IMR-90 (cell line): ENCODE data around the gene DIAPH2. TPM values are rescaled to one million over a fixed set of nuclear protein-coding genes. Genes with fewer than 3 reads are reported as not detected.

Experiments used
- ATAC-seq: fragments of 200-7000 bp; cut with Tn5 transposase; 2 replicates; pipeline ENCODE4 v1.9.1; 2020; ENCODE audit warnings: low read depth, mild to moderate bottlenecking, moderate library complexity
- BruUV-seq: library from RNA; stranded (reverse); fragments of 400-500 nt; replicated peaks from 2 replicates; lab custom pipeline; 2021; lab: Mats Ljungman, UMichigan
- CTCF ChIA-PET: fragments of 300-600 bp; formaldehyde crosslinking; extraction: SDS; loops from one replicate; lab custom pipeline; 2021; ENCODE audit warnings: antibody characterized with exemption; lab: Yijun Ruan, JAX
- POLR2A ChIA-PET: fragments of 300-600 bp; sonication (Branson Sonifier 250); formaldehyde crosslinking; loops from one replicate; lab custom pipeline; 2022; ENCODE audit warnings: antibody characterized with exemption; ENCODE audit not compliant: unreplicated experiment; lab: Charles Lee
- DNase-seq: peaks from one replicate; pipeline ENCODE4 v3.0.0; 2013
- H2AFZ ChIP-seq: replicated peaks from 2 replicates; pipeline ENCODE3; 2013; ENCODE audit warnings: low read length, mild to moderate bottlenecking; ENCODE audit not compliant: poor library complexity
- H2AK5ac ChIP-seq: 2 replicates; pipeline ENCODE4 v1.6.1; 2013; ENCODE audit warnings: low read depth, low read length, inconsistent platforms
- H2AK9ac ChIP-seq: replicated peaks from 2 replicates; pipeline ENCODE3; 2013; ENCODE audit warnings: mild to moderate bottlenecking, low read depth, low read length, moderate library complexity; ENCODE audit not compliant: poor library complexity
- H2BK120ac ChIP-seq: 2 replicates; pipeline ENCODE4 v1.6.1; 2013; ENCODE audit warnings: low read depth, low read length, inconsistent platforms
- H2BK15ac ChIP-seq: 3 replicates; pipeline ENCODE4 v1.6.1; 2013; ENCODE audit warnings: low read depth, low read length, inconsistent platforms
- H2BK20ac ChIP-seq: 2 replicates; pipeline ENCODE4 v1.6.1; 2013; ENCODE audit warnings: low read depth, mild to moderate bottlenecking, inconsistent platforms, low read length, moderate library complexity
- H2BK5ac ChIP-seq: 2 replicates; pipeline ENCODE4 v1.6.1; 2013; ENCODE audit warnings: mild to moderate bottlenecking, low read depth, low read length, inconsistent platforms; ENCODE audit not compliant: poor library complexity, severe bottlenecking
- H3K14ac ChIP-seq: replicated peaks from 2 replicates; pipeline ENCODE4 v1.6.1; 2013; ENCODE audit warnings: low read depth, low read length, inconsistent platforms
- H3K18ac ChIP-seq: 2 replicates; pipeline ENCODE4 v1.6.1; 2013; ENCODE audit warnings: low read depth, low read length, control low read depth
- H3K23ac ChIP-seq: 2 replicates; pipeline ENCODE4 v1.6.1; 2013; ENCODE audit warnings: low read depth, low read length, inconsistent platforms
- H3K27ac ChIP-seq: 2 replicates; pipeline ENCODE4 v1.5.1; 2013; ENCODE audit warnings: mild to moderate bottlenecking, control low read depth, low read length; ENCODE audit not compliant: insufficient read depth
- H3K27me3 ChIP-seq: 2 replicates; pipeline ENCODE4 v1.6.1; 2013; ENCODE audit warnings: low read length; ENCODE audit not compliant: control insufficient read depth, insufficient read depth
- H3K36me3 ChIP-seq: 2 replicates; pipeline ENCODE4 v1.6.1; 2013; ENCODE audit warnings: low read length, mixed read lengths; ENCODE audit not compliant: control insufficient read depth, insufficient read depth
- H3K4ac ChIP-seq: 2 replicates; pipeline ENCODE4 v1.6.1; 2013; ENCODE audit warnings: low read depth, low read length, inconsistent platforms
- H3K4me1 ChIP-seq: 2 replicates; pipeline ENCODE4 v1.6.1; 2013; ENCODE audit warnings: low read length, mixed read lengths; ENCODE audit not compliant: control insufficient read depth, insufficient read depth
- H3K4me2 ChIP-seq: 2 replicates; pipeline ENCODE4 v1.6.1; 2013; ENCODE audit warnings: low read depth, mild to moderate bottlenecking, control low read depth, low read length, moderate library complexity
- H3K4me3 ChIP-seq: 2 replicates; pipeline ENCODE4 v1.5.1; 2013; ENCODE audit warnings: low read depth, mild to moderate bottlenecking, control low read depth, low read length, moderate library complexity; ENCODE audit not compliant: insufficient read depth
- H3K56ac ChIP-seq: 2 replicates; pipeline ENCODE4 v1.6.1; 2013; ENCODE audit warnings: low read length, inconsistent platforms; ENCODE audit not compliant: insufficient read depth; ENCODE audit errors: extremely low read depth
- H3K79me1 ChIP-seq, 2 experiments: 2 replicates each; pipeline ENCODE4 v1.6.1; 2013; ENCODE audit warnings: low read length in 2 of 2, inconsistent platforms in 1 of 2, low read depth in 1 of 2
- H3K9ac ChIP-seq: 2 replicates; pipeline ENCODE4 v1.6.1; 2013; ENCODE audit warnings: low read depth, low read length, control low read depth
- H3K9me1 ChIP-seq: 2 replicates; pipeline ENCODE4 v1.6.1; 2013; ENCODE audit warnings: low read length, inconsistent platforms; ENCODE audit not compliant: insufficient read depth
- H3K9me3 ChIP-seq: 2 replicates; pipeline ENCODE4 v1.6.1; 2013; ENCODE audit warnings: low read length; ENCODE audit not compliant: control insufficient read depth, insufficient read depth
- H4K20me1 ChIP-seq: 2 replicates; pipeline ENCODE4 v1.6.1; 2013; ENCODE audit warnings: low read length, inconsistent platforms; ENCODE audit not compliant: insufficient read depth
- H4K5ac ChIP-seq: 2 replicates; pipeline ENCODE4 v1.6.1; 2013; ENCODE audit warnings: mild to moderate bottlenecking, low read depth, low read length, control low read depth
- H4K8ac ChIP-seq, 2 experiments: 2 replicates each; pipeline ENCODE4 v1.6.1; 2013; ENCODE audit warnings: low read depth in 2 of 2, low read length in 2 of 2, control low read depth in 1 of 2, inconsistent platforms in 1 of 2
- H4K91ac ChIP-seq: 2 replicates; pipeline ENCODE4 v1.6.1; 2013; ENCODE audit warnings: low read depth, low read length, inconsistent platforms; ENCODE audit not compliant: insufficient read depth
- BHLHE40 ChIP-seq: fragments of 150-350 bp; IDR thresholded peaks from 2 replicates; pipeline ENCODE4 v1.6.1; 2016; ENCODE audit warnings: mild to moderate bottlenecking, low read depth, low read length
- CEBPB ChIP-seq: IDR thresholded peaks from 2 replicates; pipeline ENCODE4 v1.6.1; 2012; ENCODE audit warnings: low read depth, low read length, improper control_type of control experiment
- CHD1 ChIP-seq: IDR thresholded peaks from 2 replicates; pipeline ENCODE4 v1.6.1; 2012; ENCODE audit warnings: low read depth, low read length, improper control_type of control experiment
- ELK1 ChIP-seq: fragments of 150-350 bp; IDR thresholded peaks from 2 replicates; pipeline ENCODE4 v1.6.1; 2016; ENCODE audit warnings: low read depth, mild to moderate bottlenecking, low read length, moderate library complexity, borderline replicate concordance
- FOS ChIP-seq: fragments of 150-350 bp; IDR thresholded peaks from 2 replicates; pipeline ENCODE4 v1.6.1; 2016; ENCODE audit warnings: low read depth, low read length
- MAFK ChIP-seq: IDR thresholded peaks from 2 replicates; pipeline ENCODE4 v1.6.1; 2012; ENCODE audit warnings: low read depth, low read length, improper control_type of control experiment
- MAZ ChIP-seq: IDR thresholded peaks from 2 replicates; pipeline ENCODE4 v1.6.1; 2012; ENCODE audit warnings: low read depth, mild to moderate bottlenecking, low read length, improper control_type of control experiment, moderate library complexity, borderline replicate concordance
- NFE2L2 ChIP-seq: fragments of 150-350 bp; IDR thresholded peaks from 2 replicates; pipeline ENCODE4 v1.6.1; 2016; ENCODE audit warnings: low read depth, mild to moderate bottlenecking, low read length
- POLR2A ChIP-seq: IDR thresholded peaks from 2 replicates; pipeline ENCODE4 v1.6.1; 2012; ENCODE audit warnings: mild to moderate bottlenecking, low read depth, low read length
- RAD21 ChIP-seq: IDR thresholded peaks from 2 replicates; pipeline ENCODE4 v1.6.1; 2012; ENCODE audit warnings: low read length, improper control_type of control experiment
- RCOR1 ChIP-seq: IDR thresholded peaks from 2 replicates; pipeline ENCODE4 v1.6.1; 2012; ENCODE audit warnings: mild to moderate bottlenecking, low read length, improper control_type of control experiment; ENCODE audit not compliant: insufficient replicate concordance
- RFX5 ChIP-seq: IDR thresholded peaks from 2 replicates; pipeline ENCODE4 v1.8.0; 2012; ENCODE audit warnings: low read depth, mild to moderate bottlenecking, low read length, moderate library complexity
- SMC3 ChIP-seq: fragments of 150-350 bp; IDR thresholded peaks from 2 replicates; pipeline ENCODE4 v1.6.1; 2016; ENCODE audit warnings: low read depth, mild to moderate bottlenecking, antibody characterized with exemption, low read length, moderate library complexity
- USF2 ChIP-seq: fragments of 150-350 bp; IDR thresholded peaks from 2 replicates; pipeline ENCODE4 v1.6.1; 2017; ENCODE audit warnings: mild to moderate bottlenecking, antibody characterized with exemption, low read length, low read depth
- WGBS, 2 experiments: methylation state at CpG; one replicate each; pipeline versions ENCODE4 v1.1.5 to v1.1.7; 2013; ENCODE audit warnings: missing lambda C conversion rate in 2 of 2; ENCODE audit not compliant: insufficient read length in 1 of 2; ENCODE audit errors: extremely low coverage in 2 of 2; 5-methylcytosine and 5-hydroxymethylcytosine counted together
- dilution Hi-C: fragments of 300-500 bp; cut with HindIII; formaldehyde crosslinking; loops from one replicate; pipeline ENCODE4 v1.14.3; 2018; ENCODE audit warnings: low sequenced_read_pairs; ENCODE audit not compliant: unreplicated experiment
- in situ Hi-C: fragments of 300-500 bp; cut with MboI; formaldehyde crosslinking; loops from 3 replicates; pipeline ENCODE4 v1.14.3; 2019; ENCODE audit warnings: low sequenced_read_pairs, inconsistent platforms, mixed read lengths
- intact Hi-C: fragments of 100-400 bp; cut with micrococcal nuclease; formaldehyde crosslinking; loops from 2 replicates; pipeline ENCODE4 v1.10.0; 2022
- polyA plus RNA-seq, 3 experiments: library from polyadenylated mRNA; depleted of rRNA; stranded (reverse); fragments of >200 nt; gene quantifications; 2 replicates each; pipeline ENCODE4 v1.2.3, GENCODE V29; 2012; ENCODE audit warnings: low replicate concordance in 1 of 3
- total RNA-seq: library from RNA; depleted of rRNA; stranded (reverse); fragments of >200 nt; gene quantifications from 2 replicates; pipeline ENCODE4 v1.2.3, GENCODE V29; 2012
- TF ChIP-seq, protein P1 (sequence below): conservative IDR thresholded peaks from 2 replicates; pipeline ENCODE4 v1.5.1; 2012; ENCODE audit warnings: mild to moderate bottlenecking, low read depth, low read length, improper control_type of control experiment

The DIAPH2 gene
- total and polyA plus RNA-seq, 2 of the 4 experiments (the other 2 are of a cell fraction): 3.6 to 19.9 TPM

DNA sequence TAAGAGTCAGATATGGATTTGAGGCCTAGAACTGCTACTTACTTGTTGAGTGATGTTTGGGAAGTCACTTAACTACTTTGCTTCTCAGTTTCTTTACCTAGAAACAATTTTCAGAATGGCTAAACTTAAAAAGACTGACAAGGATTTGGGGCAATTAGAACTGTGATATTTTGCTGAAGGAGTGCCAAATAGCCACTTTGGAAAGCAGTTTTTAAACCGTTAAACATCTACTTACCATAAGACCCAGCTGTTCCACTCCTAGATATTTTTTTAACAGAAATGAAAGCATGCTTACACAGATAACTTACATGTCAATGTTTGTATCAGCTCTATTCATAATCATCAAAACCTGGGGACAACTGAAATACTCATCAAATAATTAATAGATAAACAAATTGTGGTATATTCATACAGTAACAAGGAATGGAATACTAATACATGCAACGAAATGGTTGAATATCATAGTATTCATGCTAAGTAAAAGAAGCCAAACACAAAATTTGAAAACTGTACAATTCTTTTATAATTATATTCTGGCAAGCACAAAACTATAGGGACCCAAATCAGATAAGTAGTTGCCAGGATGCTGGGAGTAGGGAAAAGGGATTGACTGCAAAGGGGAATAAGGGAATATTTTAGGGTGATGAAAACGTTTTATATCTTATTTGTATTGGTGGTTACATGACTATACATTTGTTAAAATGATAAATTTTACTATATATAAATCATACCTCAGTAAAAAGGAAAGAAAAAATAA, 223.1 kb downstream of the DIAPH2 start:
- Histone ChIP-seq H3K27ac (no peak overlapping the region), H4K8ac (no peak overlapping the region), H3K4ac (no peak overlapping the region), H3K36me3 (no peaks in the 10 kb centered on the region), H2BK20ac (no peak overlapping the region), H2AFZ (no peak overlapping the region), H2BK15ac (no peak overlapping the region), H3K9ac (no peak overlapping the region), H2BK5ac (no peak overlapping the region), H3K79me1 (peaks cover 0 to 4% of the 10 kb centered on the region in 2 experiments; a peak in 1 of 4 replicates), H3K56ac (no peak overlapping the region), H3K4me3 (no peak overlapping the region), H3K9me1 (no peaks in the 10 kb centered on the region), H3K4me1 (no peaks in the 10 kb centered on the region), H2AK5ac (no peak overlapping the region), H3K4me2 (no peak overlapping the region), H2BK120ac (no peak overlapping the region), H3K27me3 (no peaks in the 10 kb centered on the region), H3K9me3 (no peaks in the 10 kb centered on the region), H4K5ac (no peak overlapping the region), H4K91ac (no peak overlapping the region), H3K18ac (no peak overlapping the region), H3K23ac (no peak overlapping the region), H4K20me1 (no peaks in the 10 kb centered on the region), H2AK9ac (no peak overlapping the region), H3K14ac (no peak overlapping the region)
- no TSS peak for BruUV-seq
- no CpG with 5 or more reads among the region's 3 CpGs for WGBS, 2 experiments
- in situ Hi-C loops: no loop called here
- ATAC-seq: no peak
- dilution Hi-C loops: no loop called here
- POLR2A ChIA-PET: no interaction called here
- DNase-seq: no peak
- intact Hi-C loops: no loop called here
- CTCF ChIA-PET: no interaction called here
- TF ChIP-seq RCOR1 (no peak), FOS (no peak), RAD21 (no peak), CHD1 (no peak), ELK1 (no peak), MAFK (no peak), USF2 (no peak), POLR2A (no peak), RFX5 (no peak), BHLHE40 (no peak), CEBPB (no peak), MAZ (no peak), SMC3 (no peak), NFE2L2 (no peak)
- TF ChIP-seq, protein P1, sequence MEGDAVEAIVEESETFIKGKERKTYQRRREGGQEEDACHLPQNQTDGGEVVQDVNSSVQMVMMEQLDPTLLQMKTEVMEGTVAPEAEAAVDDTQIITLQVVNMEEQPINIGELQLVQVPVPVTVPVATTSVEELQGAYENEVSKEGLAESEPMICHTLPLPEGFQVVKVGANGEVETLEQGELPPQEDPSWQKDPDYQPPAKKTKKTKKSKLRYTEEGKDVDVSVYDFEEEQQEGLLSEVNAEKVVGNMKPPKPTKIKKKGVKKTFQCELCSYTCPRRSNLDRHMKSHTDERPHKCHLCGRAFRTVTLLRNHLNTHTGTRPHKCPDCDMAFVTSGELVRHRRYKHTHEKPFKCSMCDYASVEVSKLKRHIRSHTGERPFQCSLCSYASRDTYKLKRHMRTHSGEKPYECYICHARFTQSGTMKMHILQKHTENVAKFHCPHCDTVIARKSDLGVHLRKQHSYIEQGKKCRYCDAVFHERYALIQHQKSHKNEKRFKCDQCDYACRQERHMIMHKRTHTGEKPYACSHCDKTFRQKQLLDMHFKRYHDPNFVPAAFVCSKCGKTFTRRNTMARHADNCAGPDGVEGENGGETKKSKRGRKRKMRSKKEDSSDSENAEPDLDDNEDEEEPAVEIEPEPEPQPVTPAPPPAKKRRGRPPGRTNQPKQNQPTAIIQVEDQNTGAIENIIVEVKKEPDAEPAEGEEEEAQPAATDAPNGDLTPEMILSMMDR: no peak
